Activated CD8-positive, alpha-beta memory T cell treated with anti-CD3 and anti-CD28 coated beads for 36 hours (primary cell): ENCODE data around the gene SHISA4. TPM values are rescaled to one million over a fixed set of nuclear protein-coding genes. Genes with fewer than 3 reads are reported as not detected.
"Not testable (repeated sequence)": the region's sequence is repeated elsewhere in the genome, so short reads cannot be mapped to it uniquely, and the experiment has no call there.

Source experiments
- CTCF ChIA-PET: fragments of 350-600 bp; sonication (Branson Sonifier 250); formaldehyde crosslinking; loops from one replicate; lab custom pipeline; 2021; ENCODE audit warnings: antibody characterized with exemption; lab: Charles Lee
- POLR2A ChIA-PET: fragments of 350-600 bp; sonication (Branson Sonifier 250); formaldehyde crosslinking; loops from one replicate; lab custom pipeline; 2021; ENCODE audit warnings: antibody characterized with exemption; lab: Charles Lee
- total RNA-seq, 2 experiments: library from RNA; stranded (reverse); gene quantifications; one replicate each; pipeline ENCODE4 v1.2.3, GENCODE V29; 2021

SHISA4 gene
- total RNA-seq, 2 experiments from 2014 or later = 0.36 to 0.48 TPM

GRCh38 chr1:201912832-201913231, 24.1 kb downstream of the SHISA4 start:
- POLR2A ChIA-PET = no interaction called here
- CTCF ChIA-PET = no interaction called here

GRCh38 chr1:201914456-201915235, 25.9 kb downstream of the SHISA4 start:
- CTCF ChIA-PET = interaction anchor here (1.0 to 1.6 kb wide), 2 partner anchors 85 to 122 kb away, joined by 3 to 4 read pairs; no protein-coding TSS in a partner anchor
- POLR2A ChIA-PET = no interaction called here

- CTCF ChIA-PET = no interaction called here
Observed at GRCh38 chr1:201916649-201917249, 28.1 kb downstream of the SHISA4 start.

GRCh38 chr1:201917362-201918033, 28.8 kb downstream of the SHISA4 start:
- CTCF ChIA-PET = interaction anchor here (0.6 kb wide), 1 partner anchor 19 kb away, joined by 3 read pairs; no protein-coding TSS in a partner anchor
- POLR2A ChIA-PET = interaction anchor here (0.6 kb wide), 1 partner anchor 35 kb away, joined by 8 read pairs; no protein-coding TSS in a partner anchor

More at GRCh38 chr1:201916649-201917249, 28.1 kb downstream of the SHISA4 start:
- POLR2A ChIA-PET = no interaction called here

- ChIA-PET POLR2A (no interaction called here), CTCF (interaction anchor here (0.6 kb wide), 1 partner anchor 89 kb away, joined by 3 read pairs; the partner anchor contains the start of gene IPO9)
Observed at GRCh38 chr1:201918343-201918742, 29.6 kb downstream of the SHISA4 start.

GRCh38 chr1:201921952-201922558, 33.4 kb downstream of the SHISA4 start:
- ChIA-PET CTCF (no interaction called here), POLR2A (no interaction called here)

- POLR2A ChIA-PET = no interaction called here
Observed at GRCh38 chr1:201925301-201925567, 36.5 kb downstream of the SHISA4 start.

DNA sequence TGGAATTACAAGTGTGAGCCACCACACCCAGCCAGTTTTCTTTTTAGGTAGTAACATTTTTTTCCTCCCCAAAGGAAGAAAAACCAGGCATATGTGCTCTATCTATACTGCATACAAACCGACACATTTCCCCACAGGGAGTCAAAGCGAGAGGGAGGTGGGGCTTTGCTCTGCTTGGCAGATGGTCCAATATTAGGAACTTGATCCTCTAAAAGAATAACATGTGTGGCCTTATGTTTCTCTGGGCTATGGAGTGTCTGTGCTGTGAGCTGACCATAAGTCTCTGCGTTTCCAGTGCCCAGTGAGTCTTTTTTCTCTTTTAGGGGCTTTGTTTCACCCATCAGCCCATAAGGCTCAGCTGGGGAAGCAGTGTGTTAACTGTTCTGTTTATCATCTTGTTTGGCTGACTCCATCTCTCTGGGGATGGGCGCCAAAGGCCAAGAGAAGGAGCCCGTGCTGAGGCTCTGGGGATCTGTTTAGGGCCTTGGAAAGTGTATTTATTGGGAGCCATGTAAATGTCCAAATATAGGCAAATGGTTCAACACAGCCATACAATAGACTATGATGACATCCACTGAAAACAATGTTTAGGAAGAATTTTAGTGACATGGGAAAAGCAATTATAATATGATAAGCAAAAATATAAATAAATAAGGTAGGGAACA, 37.4 kb downstream of the SHISA4 start:
- CTCF ChIA-PET = interaction anchor here (1.0 to 1.7 kb wide), 2 partner anchors 30 to 33 kb away, joined by 3 to 5 read pairs; no protein-coding TSS in a partner anchor
- POLR2A ChIA-PET = no interaction called here

More at GRCh38 chr1:201925301-201925567, 36.5 kb downstream of the SHISA4 start:
- CTCF ChIA-PET = interaction anchor here (1.7 kb wide), 1 partner anchor 29 kb away, joined by 5 read pairs; no protein-coding TSS in a partner anchor

- CTCF ChIA-PET = no interaction called here
- POLR2A ChIA-PET = interaction anchor here (0.6 kb wide), 1 partner anchor 26 kb away, joined by 11 read pairs; no protein-coding TSS in a partner anchor
Observed at GRCh38 chr1:201928266-201928665, 39.6 kb downstream of the SHISA4 start.

DNA sequence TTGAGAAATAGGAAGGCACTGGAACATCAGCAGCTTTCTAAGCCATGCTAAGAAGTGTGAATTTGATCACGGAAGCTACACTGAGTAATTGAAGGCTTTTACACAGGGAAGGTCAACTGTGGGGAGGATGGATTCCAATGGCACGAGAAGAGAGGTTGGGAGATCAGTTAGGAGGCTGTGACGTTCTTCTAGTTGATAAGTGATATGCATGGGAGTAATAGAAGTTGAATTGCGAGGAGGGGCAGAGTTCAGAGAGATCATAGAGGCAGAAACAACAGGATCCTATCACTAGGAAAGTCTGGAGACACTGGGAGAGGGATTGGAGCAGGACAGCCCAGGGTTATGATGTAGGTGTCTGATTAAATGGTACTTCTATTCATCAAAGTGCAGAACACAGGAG, 41.4 kb downstream of the SHISA4 start:
- ChIA-PET CTCF (no interaction called here), POLR2A (no interaction called here)

GRCh38 chr1:201930803-201931202, 42.1 kb downstream of the SHISA4 start:
- POLR2A ChIA-PET = no interaction called here

GRCh38 chr1:201933840-201934430, 45.2 kb downstream of the SHISA4 start:
- CTCF ChIA-PET = no interaction called here
- POLR2A ChIA-PET = no interaction called here

More at GRCh38 chr1:201930803-201931202, 42.1 kb downstream of the SHISA4 start:
- CTCF ChIA-PET = no interaction called here

GRCh38 chr1:201937624-201938213, 49.0 kb downstream of the SHISA4 start:
- ChIA-PET POLR2A (no interaction called here), CTCF (interaction anchor here (0.6 to 1.5 kb wide), 2 partner anchors 34 to 42 kb away, joined by 3 to 5 read pairs; no protein-coding TSS in a partner anchor)

DNA sequence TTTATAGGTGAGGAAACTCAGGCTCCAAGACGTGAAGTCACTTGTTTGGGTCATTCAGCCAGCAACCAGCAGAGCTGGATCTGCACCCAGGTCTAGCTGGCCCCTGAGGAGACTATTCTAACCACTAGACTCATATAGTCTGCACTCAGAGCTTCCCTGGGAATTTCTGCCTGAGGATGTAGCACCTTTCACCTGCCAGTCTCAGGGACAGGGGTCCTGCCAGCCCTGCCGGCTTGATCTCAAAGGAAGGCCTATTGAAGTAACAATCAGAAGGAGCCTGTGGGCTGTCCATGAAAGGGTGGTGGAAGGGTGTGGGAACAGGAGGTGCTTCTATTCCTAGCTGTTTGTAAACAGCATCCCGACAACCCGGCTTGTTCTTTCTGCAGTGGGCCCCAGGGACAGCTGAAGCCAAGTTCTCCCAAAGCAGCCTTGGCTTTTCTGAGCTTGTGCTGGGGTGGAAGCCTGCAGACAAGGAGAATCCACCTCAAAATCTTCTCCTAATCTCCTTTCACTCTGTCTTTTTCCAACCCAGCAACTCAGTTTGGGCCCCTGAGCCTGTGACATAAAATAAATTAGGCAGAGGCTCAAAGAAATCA, 49.8 kb downstream of the SHISA4 start:
- ChIA-PET POLR2A (no interaction called here), CTCF (interaction anchor here (1.5 kb wide), 1 partner anchor 43 kb away, joined by 5 read pairs; no protein-coding TSS in a partner anchor)

DNA sequence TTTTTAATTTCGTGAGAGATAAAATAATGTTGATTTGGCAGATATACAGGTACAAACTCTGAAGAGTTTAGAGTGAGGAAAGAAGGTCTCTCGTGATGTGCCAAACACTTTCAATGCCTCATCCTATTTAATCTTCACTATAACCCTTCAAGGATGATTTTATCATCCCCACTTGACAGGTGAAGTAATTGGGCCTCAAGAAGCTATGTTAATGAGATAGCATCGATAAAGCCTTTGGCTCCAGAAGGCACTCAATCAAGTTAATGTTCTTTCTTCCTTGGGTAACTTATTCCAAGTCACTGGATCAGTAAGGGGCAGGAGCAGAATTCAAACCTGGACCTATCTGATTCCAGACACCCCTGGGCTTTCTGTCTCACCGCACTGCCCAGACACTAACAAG, 50.5 kb downstream of the SHISA4 start:
- CTCF ChIA-PET = interaction anchor here (1.5 kb wide), 1 partner anchor 43 kb away, joined by 5 read pairs; no protein-coding TSS in a partner anchor

GRCh38 chr1:201939574-201939973, 50.9 kb downstream of the SHISA4 start:
- POLR2A ChIA-PET = no interaction called here
- CTCF ChIA-PET = interaction anchor here (0.6 to 0.7 kb wide), 2 partner anchors 74 to 253 kb away, joined by 3 read pairs; no protein-coding TSS in a partner anchor

More for the DNA sequence above, 50.5 kb downstream of the SHISA4 start:
- POLR2A ChIA-PET = no interaction called here

GRCh38 chr1:201940316-201940715, 51.6 kb downstream of the SHISA4 start:
- POLR2A ChIA-PET = not testable (repeated sequence)
- CTCF ChIA-PET = interaction anchor here (0.7 kb wide), 1 partner anchor 73 kb away, joined by 3 read pairs; no protein-coding TSS in a partner anchor
